PFSK-1 (cell line): Measurements from ENCODE around the gene ZNF611.

ENCODE experiments used
- POLR2AphosphoS5 ChIP-seq: IDR thresholded peaks from 2 replicates; pipeline ENCODE4 v1.6.1; 2012; ENCODE audit warnings: low read depth, mild to moderate bottlenecking, control low read depth, low read length, moderate library complexity
- REST ChIP-seq, 2 experiments: IDR thresholded peaks; 2 replicates each; pipeline versions ENCODE4 v1.6.1 to v1.8.0; 2011 to 2012; ENCODE audit warnings: low read depth in 2 of 2, low read length in 2 of 2, control low read depth in 1 of 2, inconsistent platforms in 1 of 2, mild to moderate bottlenecking in 1 of 2, moderate library complexity in 1 of 2; ENCODE audit not compliant: insufficient read depth in 1 of 2
- SIN3A ChIP-seq: IDR thresholded peaks from 2 replicates; pipeline ENCODE4 v1.6.1; 2012; ENCODE audit warnings: mild to moderate bottlenecking, low read length, moderate library complexity, borderline replicate concordance; ENCODE audit not compliant: insufficient read depth

DNA sequence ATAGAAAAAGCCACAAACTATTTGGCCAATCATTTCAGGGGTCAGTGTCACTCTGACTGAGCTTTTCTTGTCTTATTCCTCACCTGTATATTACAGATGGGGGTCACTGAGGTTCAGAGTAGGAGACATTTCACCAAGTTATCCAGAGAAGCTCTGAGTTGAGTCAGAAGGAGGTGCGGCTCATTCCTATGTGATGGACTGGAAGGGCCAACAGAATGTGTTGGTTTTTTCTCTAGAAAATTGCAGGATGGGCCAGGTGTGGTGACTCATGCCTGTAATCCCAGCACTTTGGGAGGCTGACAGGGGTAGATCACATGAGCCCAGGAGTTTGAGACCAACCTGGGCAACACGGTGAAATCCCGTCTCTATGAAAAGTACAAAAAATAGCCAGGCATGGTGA lies 72.2 kb downstream of the ZNF611 start:
- no peak for TF ChIP-seq SIN3A
- TF ChIP-seq REST (IDR thresholded peaks at IDR 0.05; ENCODE audit: insufficient read depth in 1 of 2, low read depth in 2 of 2, low read length in 2 of 2): no peak
- no peak for TF ChIP-seq POLR2AphosphoS5
